DOHH2 (cell line): ENCODE results near the gene DTNB.

Experiments used
- H3F3A ChIP-seq: fragments of 200-600 bp; sonication (generic), shearing (Covaris generic); 2 replicates; pipeline ENCODE4 v1.6.0; 2016; ENCODE audit warnings: antibody characterized with exemption, mild to moderate bottlenecking; ENCODE audit not compliant: control insufficient read depth, insufficient read depth
- H3K27ac ChIP-seq: fragments of 200-600 bp; sonication (generic); 2 replicates; pipeline ENCODE4 v1.5.1; 2014; ENCODE audit warnings: low read depth, mild to moderate bottlenecking, low read length, moderate library complexity
- H3K27me3 ChIP-seq: fragments of 200-600 bp; sonication (generic); 2 replicates; pipeline ENCODE4 v1.6.1; 2014; ENCODE audit warnings: mild to moderate bottlenecking, low read length, mixed read lengths; ENCODE audit not compliant: control insufficient read depth
- H3K36me3 ChIP-seq: fragments of 200-600 bp; sonication (generic); 2 replicates; pipeline ENCODE4 v1.6.1; 2014; ENCODE audit warnings: mild to moderate bottlenecking, low read length, moderate library complexity, mixed read lengths; ENCODE audit not compliant: control insufficient read depth
- H3K4me1 ChIP-seq: fragments of 200-600 bp; sonication (generic); 2 replicates; pipeline ENCODE4 v1.6.1; 2014; ENCODE audit warnings: mild to moderate bottlenecking, low read length, mixed read lengths; ENCODE audit not compliant: control insufficient read depth
- H3K4me2 ChIP-seq: fragments of 200-600 bp; sonication (generic); 2 replicates; pipeline ENCODE4 v1.6.0; 2014; ENCODE audit warnings: mild to moderate bottlenecking, low read length, moderate library complexity
- H3K4me3 ChIP-seq: fragments of 200-600 bp; sonication (generic); 2 replicates; pipeline ENCODE4 v1.5.1; 2014; ENCODE audit warnings: mild to moderate bottlenecking, low read length, mixed read lengths
- H3K79me2 ChIP-seq: fragments of 200-600 bp; sonication (generic); 2 replicates; pipeline ENCODE4 v1.6.1; 2014; ENCODE audit warnings: mild to moderate bottlenecking, low read length, mixed read lengths; ENCODE audit not compliant: control insufficient read depth
- H3K9me2 ChIP-seq: fragments of 200-600 bp; sonication (generic); replicated peaks from 2 replicates; pipeline ENCODE4 v1.6.1; 2014; ENCODE audit warnings: mild to moderate bottlenecking, low read length, mixed read lengths; ENCODE audit not compliant: control insufficient read depth
- H3K9me3 ChIP-seq: fragments of 200-600 bp; sonication (generic); 2 replicates; pipeline ENCODE4 v1.6.1; 2014; ENCODE audit warnings: antibody characterized with exemption, low read length, mixed read lengths; ENCODE audit not compliant: control insufficient read depth, insufficient read depth
- H4K20me1 ChIP-seq: fragments of 200-600 bp; sonication (generic); 2 replicates; pipeline ENCODE4 v1.6.0; 2014; ENCODE audit warnings: low read depth, mild to moderate bottlenecking, antibody characterized with exemption, low read length, moderate library complexity; ENCODE audit not compliant: control insufficient read depth, insufficient read depth
- EZH2phosphoT487 ChIP-seq: fragments of 200-600 bp; sonication (generic); IDR thresholded peaks from 2 replicates; pipeline ENCODE4 v1.6.1; 2017; ENCODE audit warnings: borderline replicate concordance, mild to moderate bottlenecking, antibody characterized with exemption, low read length, moderate library complexity, mixed read lengths
- TF ChIP-seq, protein P1 (sequence below): fragments of 200-600 bp; sonication (generic); IDR thresholded peaks from one replicate; pipeline ENCODE4 v1.5.1; 2014; ENCODE audit warnings: antibody characterized with exemption, mild to moderate bottlenecking, low read depth, low read length; ENCODE audit not compliant: poor library complexity, severe bottlenecking

Gene DTNB

DNA sequence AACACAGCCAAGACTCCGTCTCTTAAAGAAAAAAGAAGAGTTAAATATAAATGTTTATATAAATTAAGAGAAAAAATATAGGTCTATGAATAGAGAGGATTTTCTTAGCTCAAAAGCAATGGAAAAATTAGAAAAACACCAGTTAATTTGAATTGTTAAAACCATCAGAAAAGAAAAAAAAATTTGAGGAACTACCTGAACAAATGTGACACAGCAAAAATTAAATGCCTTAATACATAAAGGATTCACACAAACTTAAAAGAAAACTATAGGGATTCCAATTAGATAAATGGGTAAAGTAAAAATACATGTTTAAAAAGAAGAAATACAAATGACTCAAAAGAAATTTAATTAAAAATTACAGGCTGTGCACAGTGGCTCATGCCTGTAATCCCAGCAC lies 183.7 kb downstream of the DTNB start:
- H3K36me3 ChIP-seq, result no peaks in the 10 kb centered on the region
- H4K20me1 ChIP-seq, result no peaks in the 10 kb centered on the region
- no peaks in the 10 kb centered on the region for H3K27me3 ChIP-seq
- no peaks in the 10 kb centered on the region for H3K9me2 ChIP-seq
- no peaks in the 10 kb centered on the region for H3K79me2 ChIP-seq
- H3F3A ChIP-seq, result no peaks in the 10 kb centered on the region; the same call in 1 of the 2 replicates
- TF ChIP-seq, protein P1, sequence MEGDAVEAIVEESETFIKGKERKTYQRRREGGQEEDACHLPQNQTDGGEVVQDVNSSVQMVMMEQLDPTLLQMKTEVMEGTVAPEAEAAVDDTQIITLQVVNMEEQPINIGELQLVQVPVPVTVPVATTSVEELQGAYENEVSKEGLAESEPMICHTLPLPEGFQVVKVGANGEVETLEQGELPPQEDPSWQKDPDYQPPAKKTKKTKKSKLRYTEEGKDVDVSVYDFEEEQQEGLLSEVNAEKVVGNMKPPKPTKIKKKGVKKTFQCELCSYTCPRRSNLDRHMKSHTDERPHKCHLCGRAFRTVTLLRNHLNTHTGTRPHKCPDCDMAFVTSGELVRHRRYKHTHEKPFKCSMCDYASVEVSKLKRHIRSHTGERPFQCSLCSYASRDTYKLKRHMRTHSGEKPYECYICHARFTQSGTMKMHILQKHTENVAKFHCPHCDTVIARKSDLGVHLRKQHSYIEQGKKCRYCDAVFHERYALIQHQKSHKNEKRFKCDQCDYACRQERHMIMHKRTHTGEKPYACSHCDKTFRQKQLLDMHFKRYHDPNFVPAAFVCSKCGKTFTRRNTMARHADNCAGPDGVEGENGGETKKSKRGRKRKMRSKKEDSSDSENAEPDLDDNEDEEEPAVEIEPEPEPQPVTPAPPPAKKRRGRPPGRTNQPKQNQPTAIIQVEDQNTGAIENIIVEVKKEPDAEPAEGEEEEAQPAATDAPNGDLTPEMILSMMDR, result no peak
- no peak for TF ChIP-seq EZH2phosphoT487
- no peak overlapping the region for H3K4me3 ChIP-seq
- H3K9me3 ChIP-seq, result no peaks in the 10 kb centered on the region
- no peak overlapping the region for H3K27ac ChIP-seq
- H3K4me1 ChIP-seq, result peaks cover 14% of the 10 kb centered on the region
- H3K4me2 ChIP-seq, result no peak overlapping the region

- H3K36me3 ChIP-seq, result no peaks in the 10 kb centered on the region
- no peaks in the 10 kb centered on the region for H3K9me2 ChIP-seq
- TF ChIP-seq EZH2phosphoT487, result no peak
- TF ChIP-seq, protein P1, result no peak
- H4K20me1 ChIP-seq, result no peaks in the 10 kb centered on the region
- no peaks in the 10 kb centered on the region for H3K9me3 ChIP-seq
- peak overlapping the region; percentile 72 for H3K4me2 ChIP-seq
- H3K27me3 ChIP-seq, result no peaks in the 10 kb centered on the region
- H3F3A ChIP-seq, result no peaks in the 10 kb centered on the region
- peak overlapping the region; percentile 63 for H3K27ac ChIP-seq
- peak overlapping the region; percentile 52 for H3K4me3 ChIP-seq
- H3K4me1 ChIP-seq, result peaks cover 38% of the 10 kb centered on the region
- no peaks in the 10 kb centered on the region for H3K79me2 ChIP-seq
Observed at GRCh38 chr2:25483607-25484266, 189.6 kb downstream of the DTNB start.

- no peak overlapping the region for H3K4me3 ChIP-seq
- TF ChIP-seq, protein P1, result no peak
- no peak for TF ChIP-seq EZH2phosphoT487
- peaks cover 38% of the 10 kb centered on the region for H3K4me1 ChIP-seq
- no peaks in the 10 kb centered on the region for H3K27me3 ChIP-seq
- H3K36me3 ChIP-seq, result no peaks in the 10 kb centered on the region
- H3K27ac ChIP-seq, result no peak overlapping the region
- no peaks in the 10 kb centered on the region for H3K9me3 ChIP-seq
- H4K20me1 ChIP-seq, result no peaks in the 10 kb centered on the region
- H3K79me2 ChIP-seq, result no peaks in the 10 kb centered on the region
- H3K4me2 ChIP-seq, result 0 out of 2 replicates have a peak overlapping the region, but pooled peaks have one; percentile 2
- no peaks in the 10 kb centered on the region for H3K9me2 ChIP-seq
- no peaks in the 10 kb centered on the region for H3F3A ChIP-seq
Observed at GRCh38 chr2:25482341-25482740, 191.0 kb downstream of the DTNB start.
